Activated gamma-delta T cell treated with anti-CD3 and anti-CD28 coated beads, Interleukin-2, amount 50 U/mL, for 16 hours (primary cell): ENCODE results near the gene NCK2.

Experiments
- DNase-seq: peaks from one replicate; pipeline ENCODE4 v3.0.0-alpha.2; 2020; ENCODE audit warnings: low read depth

Gene NCK2

GRCh38 chr2:105814291-105814940, 69.7 kb downstream of the NCK2 start:
- DNase-seq, result no peak

DNA sequence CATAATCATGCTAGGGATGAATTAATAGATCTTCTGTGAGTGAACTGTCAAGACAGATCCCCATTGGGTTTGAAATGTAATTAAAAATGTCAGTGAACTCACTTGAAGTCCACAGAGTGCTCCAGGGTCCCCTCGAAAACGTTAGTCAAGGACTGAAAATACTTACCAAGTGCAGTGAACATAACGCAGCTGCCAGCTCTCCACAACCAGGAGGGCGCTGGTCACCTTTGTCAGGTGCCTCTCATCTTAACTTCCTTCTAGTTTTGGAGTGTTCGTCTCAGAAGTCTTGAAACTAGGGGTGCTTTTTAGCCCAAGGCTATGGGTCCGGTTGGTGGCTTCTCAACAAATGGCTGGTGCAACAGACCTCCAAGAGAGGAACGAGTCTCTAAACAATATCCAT, 70.7 kb downstream of the NCK2 start:
- no peak for DNase-seq

DNA sequence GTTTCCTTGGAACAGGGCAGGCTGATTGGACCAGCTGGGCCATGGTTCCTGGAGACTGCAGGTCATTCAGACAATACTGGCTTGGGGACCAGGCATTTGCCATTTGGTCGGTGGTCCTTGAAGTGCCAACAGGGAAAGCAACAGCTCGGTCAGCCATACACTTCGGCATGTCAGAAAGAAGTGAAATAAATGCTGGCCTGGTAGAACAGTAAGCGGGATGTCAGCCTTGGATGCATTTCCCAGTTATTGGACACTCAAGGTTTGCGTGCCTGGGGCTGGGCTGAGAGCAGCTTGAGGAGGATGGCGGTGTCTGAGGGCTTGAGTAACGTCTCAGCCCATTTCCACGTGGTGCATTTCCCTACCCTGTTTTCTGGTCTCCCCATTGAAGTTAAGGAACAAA, 75.4 kb downstream of the NCK2 start:
- no peak for DNase-seq

DNA sequence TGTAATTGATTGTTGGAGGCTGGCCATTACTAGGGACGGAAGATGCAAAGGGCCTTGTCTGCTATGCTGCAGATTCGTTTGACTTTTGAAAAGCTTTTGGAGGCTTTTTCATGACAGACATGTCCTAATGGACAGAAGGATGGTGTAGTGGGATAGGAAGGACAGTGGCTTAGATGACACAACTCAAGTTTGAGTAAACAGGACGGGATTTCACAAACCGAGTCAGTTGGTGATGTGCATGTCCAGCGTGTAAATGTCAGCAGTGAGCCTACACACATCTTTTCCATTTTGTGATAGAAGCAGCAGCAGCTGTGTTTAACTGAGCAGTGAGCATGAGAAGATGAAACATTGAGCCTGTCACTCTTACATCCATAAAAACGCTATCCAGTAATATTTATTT, 76.0 kb downstream of the NCK2 start:
- DNase-seq, result no peak

- no peak for DNase-seq
These were observed 76.9 kb downstream of the NCK2 start for GRCh38 chr2:105821428-105822125.

DNA sequence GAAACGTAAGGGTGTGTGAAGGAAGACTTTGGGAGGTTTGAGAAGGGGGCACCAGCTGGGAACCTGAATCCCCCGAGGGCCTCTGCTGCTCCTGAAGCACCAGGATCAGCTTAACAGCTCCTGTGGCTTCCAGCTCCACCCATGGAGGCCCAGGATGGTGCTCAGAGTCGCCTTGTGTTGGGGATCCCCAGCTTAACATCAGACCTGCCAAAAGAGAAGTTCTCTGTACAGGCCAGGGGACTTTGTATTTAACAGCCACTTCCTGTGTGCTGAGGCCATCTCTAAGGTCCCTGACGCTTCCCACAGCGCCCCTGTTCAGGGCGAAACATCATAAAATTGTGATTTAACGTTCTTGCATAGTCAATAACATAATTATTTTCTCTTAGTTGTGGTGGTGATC, 77.5 kb downstream of the NCK2 start:
- no peak for DNase-seq

GRCh38 chr2:105824446-105824845, 79.7 kb downstream of the NCK2 start:
- DNase-seq, result no peak

DNA sequence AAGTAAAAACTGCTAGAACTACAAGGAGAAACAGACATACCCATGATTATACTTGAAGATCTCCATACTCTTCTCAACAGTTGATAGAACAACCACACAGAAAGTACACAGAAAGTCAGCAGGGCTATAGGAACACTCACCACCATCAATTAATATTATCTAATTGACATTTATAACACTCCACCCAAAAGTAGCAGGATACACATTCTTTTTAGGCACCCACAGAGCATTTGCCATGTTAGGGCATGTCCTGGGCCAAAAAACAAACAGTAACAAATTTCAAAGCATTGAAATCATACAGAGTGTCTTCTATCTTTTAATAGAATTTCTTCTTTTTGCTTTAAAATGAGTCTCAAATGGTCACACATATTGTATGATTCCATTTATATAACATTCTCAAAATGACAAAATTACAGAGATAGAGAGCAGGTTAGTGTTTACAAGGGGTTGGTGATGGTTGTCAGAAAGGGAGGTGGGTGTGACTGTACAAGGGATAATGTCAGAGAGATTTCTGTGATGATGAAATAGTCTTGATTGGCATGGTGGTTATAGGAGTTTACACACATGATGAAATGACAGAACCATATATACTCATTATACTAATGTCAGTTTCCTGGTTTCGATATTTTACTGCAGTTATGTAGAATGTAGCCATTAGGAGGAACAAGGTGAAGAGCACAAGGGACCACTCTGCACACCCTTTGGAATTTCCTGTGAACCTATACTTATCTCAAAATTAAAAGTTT, 82.8 kb downstream of the NCK2 start:
- DNase-seq, result no peak

GRCh38 chr2:105828558-105828957, 83.8 kb downstream of the NCK2 start:
- no peak for DNase-seq

DNA sequence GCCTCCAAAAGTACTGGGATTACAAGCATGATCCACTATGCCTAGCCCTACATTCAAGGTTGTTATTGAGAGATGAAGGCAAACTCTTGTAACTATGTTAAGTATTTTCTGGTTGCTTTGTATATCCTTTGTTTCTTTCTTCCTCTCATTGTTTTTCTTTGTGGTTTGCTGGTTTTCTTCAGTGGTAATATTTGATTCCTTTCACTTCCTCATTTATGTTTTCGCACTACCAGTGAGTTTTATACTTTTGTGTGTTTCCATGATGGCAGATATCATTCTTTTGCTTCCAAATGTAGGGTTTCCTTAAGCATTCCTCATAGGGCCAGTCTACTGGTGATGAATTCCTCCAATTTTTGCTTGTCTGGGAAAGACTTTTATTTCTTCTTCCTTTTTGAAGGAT, 90.2 kb downstream of the NCK2 start:
- no peak for DNase-seq

- DNase-seq, result no peak
These were observed 91.6 kb downstream of the NCK2 start for GRCh38 chr2:105836341-105836740.

DNA sequence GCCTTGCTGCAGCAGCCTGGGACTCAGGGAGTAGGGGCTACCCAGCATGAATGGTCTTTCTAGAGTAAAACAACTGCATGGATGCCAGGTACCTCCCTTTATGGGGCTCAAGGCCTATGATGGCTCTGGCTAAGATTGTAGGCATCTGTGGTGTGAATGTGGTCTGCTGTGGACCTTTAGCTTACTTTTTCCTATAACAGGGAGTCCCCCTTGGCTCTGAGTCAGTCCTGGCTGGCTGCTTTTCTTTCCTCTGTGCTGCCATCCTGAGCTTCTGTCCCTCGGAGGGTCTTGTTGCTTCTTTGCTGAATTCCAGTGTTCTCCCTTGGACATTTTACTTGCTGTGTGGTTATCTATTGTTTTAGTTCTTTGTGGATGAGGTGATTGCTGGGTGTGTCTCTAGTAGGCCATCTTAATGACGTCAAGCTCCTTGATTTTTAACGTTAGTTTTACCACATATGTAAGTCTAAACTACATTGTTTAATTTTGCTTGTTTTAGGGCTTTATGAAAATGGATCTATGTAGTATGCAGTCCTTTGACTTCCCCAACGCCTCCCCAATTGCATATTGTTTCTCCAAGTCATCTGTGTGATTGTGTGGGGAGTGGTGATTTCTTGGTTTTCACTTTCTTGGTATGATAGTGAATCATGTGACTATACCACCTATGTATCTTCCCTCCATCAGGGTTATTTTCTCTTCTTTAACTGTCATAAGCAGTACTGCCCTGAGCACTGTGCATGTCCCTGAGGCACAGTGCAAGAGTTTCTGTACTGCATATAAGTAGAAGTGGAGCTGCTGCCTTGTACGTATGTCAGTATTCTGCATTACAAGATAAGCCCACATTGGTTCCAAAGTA, 92.4 kb downstream of the NCK2 start:
- DNase-seq, result no peak

GRCh38 chr2:105839793-105840192, 95.1 kb downstream of the NCK2 start:
- no peak for DNase-seq

- DNase-seq, result no peak
These were observed 96.2 kb downstream of the NCK2 start for GRCh38 chr2:105840933-105841332.

DNA sequence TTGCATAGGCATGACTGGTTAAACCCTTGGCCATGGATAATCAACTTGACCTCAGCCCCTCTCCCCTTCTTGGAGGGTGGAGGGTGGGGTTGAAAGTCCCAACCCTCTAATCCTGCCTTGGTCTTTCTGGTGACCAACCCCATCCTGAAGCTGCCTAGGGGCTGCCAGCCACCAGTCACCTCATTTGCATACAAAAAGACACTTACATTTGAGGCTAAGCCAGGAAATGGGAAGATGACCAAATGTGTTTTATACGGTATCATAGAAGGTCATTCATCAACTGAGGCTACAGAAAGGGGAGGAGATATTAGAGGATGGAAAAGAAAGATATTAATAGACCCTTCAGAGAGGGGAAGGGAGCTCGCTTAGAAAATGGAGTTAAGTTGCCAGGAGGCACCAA, 96.8 kb downstream of the NCK2 start:
- DNase-seq, result no peak

DNA sequence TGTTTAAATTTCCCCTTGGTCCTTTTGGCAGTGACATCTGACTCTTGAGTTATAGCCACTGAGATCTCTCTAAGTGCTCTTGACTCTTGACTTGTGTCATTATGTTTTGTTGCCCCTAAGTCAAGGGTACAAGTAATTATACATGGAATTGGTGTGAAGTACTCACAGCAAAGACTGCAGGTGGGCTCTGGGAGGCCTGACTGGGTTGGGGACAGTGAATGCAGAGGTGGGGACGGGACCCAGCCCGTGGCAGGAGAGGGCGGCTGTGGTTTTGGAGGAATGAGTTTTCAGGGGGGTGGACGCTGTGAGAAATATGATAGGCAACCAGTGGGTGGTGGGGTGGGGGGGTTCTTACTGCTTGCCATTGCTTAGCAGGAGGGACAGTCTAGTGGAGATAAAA, 97.8 kb downstream of the NCK2 start:
- no peak for DNase-seq

GRCh38 chr2:105843476-105844374, 99.0 kb downstream of the NCK2 start:
- DNase-seq, result no peak

DNA sequence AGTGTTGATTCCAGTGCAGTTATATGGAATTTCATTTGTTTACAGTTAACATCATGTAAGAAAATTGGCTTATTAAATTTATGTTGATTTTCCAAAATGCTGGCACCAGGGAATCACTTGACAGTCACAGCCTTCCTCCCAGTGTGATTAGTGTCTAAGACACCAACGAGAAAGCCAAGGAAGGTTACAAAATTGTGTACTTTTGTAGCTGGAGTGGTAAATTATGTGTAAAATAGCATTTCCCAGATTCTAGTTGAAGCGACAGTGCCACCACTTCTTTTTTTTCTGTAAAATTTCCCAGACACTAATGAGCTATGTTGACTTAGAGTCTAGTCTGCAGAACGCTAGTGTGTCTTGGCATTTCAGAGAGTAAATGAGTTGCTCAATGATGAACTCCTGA, 101.3 kb downstream of the NCK2 start:
- no peak for DNase-seq

GRCh38 chr2:105847056-105847455, 102.3 kb downstream of the NCK2 start:
- no peak for DNase-seq

- no peak for DNase-seq
These were observed 103.7 kb downstream of the NCK2 start for GRCh38 chr2:105848367-105848766.

DNA sequence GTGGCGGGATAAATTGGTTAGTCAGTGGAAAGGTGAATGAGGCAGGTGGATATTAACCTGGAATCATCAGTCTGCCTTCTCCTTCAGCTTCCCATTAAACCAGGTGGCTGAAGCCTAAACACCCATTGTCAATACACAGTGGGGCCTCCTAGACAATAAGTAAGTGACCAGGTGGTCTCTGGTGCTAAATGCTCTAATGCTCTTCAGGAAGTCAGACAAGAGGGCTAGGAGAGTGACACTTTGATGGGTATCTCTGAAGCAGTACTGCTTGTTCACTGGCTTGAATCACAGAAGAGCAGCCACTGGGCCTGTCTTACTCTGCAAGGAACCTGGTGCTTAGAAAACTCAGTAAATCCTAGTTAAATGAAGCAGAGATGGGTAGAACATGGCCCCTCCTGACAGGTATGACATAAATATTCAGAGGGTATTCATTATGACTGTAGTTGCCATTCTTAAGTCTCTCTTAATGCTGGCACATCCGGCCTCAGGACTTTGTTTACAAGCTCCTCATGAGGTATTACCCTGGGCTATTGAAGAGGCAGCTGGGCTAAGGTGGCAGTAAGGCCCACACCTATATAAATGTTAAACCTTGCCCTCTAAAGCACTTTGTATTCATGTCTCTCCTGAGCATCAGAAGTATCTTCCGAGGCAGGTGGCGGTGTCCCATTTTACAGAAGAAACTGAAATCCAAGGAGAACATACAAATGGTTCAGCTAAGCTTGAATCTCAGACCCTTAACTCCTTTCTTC, 104.9 kb downstream of the NCK2 start:
- DNase-seq, result no peak
